COLO668 (cell line): ENCODE data around the gene EFCAB5.
"Not testable (repeated sequence)": the region's sequence is repeated elsewhere in the genome, so short reads cannot be mapped to it uniquely, and the experiment has no call there.

ENCODE experiments used
- DNase-seq: peaks from one replicate; lab custom pipeline; 2025; ENCODE audit not compliant: unreplicated experiment; lab: John Stamatoyannopoulos, UW

EFCAB5 gene

DNA sequence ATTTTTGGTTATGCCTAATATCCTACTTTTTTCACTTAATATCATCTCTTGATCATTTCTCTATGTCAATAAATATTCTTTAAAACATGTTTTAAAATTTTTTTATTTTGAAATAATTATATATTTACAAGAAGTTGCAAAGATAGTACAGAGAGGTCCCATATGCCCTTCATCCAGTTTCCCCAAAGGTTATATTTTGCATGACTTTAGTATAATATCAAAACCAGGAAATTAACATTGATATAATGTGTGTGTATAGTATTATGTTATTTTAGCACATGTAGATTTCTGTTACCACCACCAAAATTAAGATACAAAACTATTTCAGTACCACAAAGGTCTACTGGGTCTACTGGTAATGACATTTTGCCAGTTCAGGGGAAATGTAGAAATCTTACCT, 60.7 kb downstream of the EFCAB5 start:
- no peak for DNase-seq

DNA sequence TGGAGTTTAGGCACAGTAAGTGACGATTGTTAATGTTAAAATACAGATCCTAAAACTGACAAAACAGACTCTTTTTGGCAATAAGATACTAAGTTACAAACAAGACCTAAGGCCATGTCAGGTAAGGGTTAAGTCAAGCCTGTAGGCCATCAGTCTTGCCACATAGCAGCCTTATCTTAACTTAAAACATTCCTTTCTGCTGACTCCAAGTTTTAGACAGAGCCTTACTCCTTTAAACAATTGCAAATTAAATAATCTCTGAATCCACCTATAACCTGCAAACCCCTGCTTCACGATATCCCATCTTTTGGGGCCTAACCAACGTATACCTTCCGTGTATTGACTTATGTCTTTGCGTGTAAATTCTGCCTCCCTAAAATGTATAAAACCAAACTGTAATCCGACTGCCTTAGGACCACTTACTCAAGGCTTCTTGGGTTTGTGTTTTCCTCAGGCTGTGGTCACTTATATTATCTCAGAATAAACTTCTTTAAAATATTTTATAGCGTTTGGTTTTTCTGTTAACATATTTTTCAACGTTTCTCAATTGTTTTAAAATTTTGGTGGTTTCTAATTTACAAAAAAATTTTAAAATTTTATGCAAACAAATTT, 64.4 kb downstream of the EFCAB5 start:
- DNase-seq, result no peak

DNA sequence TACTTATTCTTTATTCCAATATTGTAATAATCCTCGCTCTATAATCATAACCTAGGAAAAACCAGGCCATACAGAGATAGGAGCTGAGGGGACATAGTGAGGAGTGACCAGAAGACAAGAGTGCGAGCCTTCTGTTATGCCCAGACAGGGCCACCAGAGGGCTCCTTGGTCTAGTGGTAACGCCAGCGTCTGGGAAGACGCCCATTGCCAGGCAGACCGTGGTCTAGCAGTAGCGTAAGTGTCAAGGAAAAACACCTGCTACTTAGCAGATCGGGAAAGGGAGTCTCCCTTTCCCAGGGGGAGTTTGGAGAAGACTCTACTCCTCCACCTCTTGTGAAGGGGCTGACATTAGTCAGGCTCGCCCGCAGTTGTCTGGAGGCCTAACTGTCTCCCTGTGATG, 70.5 kb downstream of the EFCAB5 start:
- DNase-seq, result not testable (repeated sequence)

DNA sequence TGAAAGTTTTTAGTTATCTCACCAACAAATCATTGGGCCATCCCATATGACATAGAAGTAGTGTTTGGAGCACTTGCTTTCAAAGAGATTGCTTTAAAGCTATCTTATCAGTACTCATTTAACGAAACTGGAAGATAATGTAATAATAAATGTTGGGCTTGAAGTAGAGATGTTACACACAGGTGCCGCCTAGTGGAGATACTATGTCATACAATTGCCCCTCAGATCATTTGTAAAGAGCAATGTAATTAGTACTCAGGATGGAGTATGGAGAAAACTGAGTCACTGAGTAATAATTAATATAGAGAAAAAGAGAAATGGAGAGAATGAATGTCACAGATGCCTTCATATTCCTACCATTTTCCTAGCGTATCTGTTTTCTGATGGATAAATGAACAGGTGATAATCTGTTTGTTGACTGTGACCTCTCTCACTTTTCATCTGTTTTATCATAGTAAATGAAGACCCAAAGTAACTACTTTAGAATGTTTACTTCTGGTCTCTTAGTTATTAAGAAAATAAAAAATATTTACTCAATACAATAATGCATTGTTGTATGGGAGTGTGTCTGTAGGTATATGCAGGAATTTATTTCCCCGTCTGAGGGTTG, 80.4 kb downstream of the EFCAB5 start:
- DNase-seq, result peak; percentile 5

DNA sequence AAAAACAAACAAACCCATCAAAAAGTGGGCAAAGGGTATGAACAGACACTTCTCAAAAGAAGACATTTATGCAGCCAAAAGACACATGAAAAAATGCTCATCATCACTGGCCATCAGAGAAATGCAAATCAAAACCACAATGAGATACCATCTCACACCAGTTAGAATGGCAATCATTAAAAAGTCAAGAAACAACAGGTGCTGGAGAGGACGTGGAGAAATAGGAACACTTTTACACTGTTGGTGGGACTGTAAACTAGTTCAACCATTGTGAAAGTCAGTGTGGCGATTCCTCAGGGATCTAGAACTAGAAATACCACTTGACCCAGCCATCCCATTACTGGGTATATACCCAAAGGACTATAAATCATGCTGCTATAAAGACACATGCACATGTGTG, 83.9 kb downstream of the EFCAB5 start:
- not testable (repeated sequence) for DNase-seq

DNA sequence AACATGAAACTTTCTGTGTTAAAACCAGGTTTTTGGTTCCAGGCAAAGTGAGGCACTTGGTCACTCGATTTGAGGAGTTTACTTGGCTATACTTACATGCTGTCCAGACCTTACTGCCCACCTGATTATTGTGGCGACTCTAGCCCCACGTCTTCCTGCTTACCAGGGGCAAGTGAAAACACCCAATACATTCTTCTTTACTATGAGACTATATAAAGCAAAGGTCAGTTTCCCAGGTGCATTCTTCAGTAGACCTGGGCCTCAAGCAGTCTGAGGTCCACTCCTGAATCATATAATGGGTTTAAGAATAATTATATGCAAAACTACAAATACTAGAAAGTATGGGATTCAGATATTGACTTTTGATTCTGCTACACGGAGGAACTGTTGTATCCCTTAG, 86.2 kb downstream of the EFCAB5 start:
- DNase-seq, result no peak

DNA sequence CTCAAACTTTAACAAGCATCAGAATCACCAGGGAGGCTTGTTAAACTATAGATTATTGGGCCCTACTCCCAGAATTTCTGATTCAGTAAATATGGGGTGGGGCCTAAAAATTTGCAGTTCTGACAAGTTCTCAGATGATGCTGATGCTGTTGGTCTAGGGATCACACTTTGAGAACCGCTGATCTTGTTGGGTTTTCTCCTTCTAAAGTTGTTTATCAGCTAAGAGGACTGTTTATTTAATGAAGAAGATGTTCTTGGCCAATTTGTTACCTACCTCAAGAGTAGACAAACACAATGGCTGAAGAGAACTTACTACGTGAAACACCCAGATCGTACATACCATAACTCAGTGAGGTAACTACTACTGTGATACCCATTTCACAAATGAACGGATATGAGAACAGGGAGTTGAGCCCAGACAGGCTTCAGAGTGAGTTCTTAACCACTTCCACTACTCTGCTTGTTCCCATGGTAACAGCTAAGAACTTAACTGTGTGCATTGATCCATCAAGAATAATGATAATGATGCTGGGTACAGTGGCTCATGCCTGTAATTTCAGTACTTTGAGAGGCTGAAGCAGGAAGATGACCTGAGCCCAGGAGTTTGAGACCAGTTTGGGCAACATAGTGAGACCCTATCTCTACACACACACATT, 89.9 kb downstream of the EFCAB5 start:
- no peak for DNase-seq

DNA sequence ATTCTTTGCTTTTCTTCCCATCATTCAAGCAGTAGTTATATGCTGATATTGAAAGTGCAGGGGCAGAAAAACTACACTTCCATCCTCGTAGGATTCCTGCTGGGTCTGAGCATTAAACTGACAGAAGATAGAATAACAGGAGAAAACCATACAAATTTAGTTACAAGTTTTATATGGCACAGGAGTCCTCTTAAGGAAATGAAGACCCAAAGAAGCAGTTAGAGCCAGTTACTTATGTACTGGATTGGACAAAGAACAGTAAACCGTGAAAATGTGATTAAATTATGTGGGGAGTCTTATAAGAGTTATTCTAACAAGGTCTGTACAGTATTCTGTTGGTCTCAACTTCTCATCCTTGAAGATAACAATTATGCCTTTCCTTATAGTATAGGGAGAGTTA, 93.9 kb downstream of the EFCAB5 start:
- DNase-seq, result no peak

DNA sequence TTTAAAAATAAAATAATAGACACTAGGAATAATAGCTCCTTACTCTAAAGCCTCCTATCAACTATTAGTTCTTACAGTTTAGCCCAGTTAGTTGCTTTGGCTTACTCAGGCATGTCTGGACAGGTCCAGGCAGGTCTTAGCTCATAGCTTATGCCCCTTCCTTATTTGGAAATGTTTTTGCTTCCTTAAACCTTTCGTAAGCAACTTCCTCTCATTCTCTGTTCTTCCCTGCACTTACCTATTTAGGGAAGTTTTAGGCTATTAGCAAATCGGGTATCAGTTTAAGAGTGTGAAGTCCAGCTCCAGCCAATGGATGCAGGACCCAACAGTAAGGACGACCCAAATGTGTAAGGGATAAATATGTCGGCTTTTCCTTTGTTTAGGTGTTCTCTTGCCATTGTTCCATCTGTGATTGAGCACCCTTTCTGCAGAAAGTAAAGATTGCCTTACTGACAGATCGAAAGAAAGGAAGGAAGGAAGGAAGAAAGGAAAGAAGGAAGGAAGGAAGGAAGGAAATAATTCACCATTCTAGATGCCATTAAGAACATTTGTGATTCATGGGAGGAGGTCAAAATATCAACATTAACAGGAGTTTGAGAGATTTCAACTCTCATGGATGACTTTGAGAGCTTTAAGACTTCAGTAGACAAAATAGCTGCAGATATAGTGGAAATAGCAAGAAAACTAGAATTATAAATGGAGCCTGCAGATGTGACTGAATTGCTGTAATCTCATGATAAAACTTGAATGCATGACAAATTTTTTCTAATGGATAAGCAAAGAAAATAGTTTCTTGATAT, 99.5 kb downstream of the EFCAB5 start:
- not testable (repeated sequence) for DNase-seq

DNA sequence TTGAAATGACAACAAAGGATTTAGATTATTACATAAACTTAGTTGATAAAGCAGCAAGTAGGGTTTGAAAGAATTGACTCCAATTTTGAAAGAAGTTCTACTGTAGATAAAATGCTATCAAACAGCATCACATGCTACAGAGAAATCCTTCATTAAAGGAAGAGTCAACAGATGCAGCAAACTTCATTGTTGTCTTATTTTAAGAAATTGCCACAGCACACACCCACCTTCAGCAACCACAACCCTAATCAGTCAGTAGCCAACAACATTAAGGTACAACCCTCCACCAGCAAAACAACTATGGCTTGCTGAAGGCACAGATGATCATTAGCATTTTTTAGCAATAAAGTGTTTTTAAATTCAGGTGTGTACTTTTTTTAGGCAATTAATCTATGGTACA, 100.1 kb downstream of the EFCAB5 start:
- DNase-seq, result no peak

DNA sequence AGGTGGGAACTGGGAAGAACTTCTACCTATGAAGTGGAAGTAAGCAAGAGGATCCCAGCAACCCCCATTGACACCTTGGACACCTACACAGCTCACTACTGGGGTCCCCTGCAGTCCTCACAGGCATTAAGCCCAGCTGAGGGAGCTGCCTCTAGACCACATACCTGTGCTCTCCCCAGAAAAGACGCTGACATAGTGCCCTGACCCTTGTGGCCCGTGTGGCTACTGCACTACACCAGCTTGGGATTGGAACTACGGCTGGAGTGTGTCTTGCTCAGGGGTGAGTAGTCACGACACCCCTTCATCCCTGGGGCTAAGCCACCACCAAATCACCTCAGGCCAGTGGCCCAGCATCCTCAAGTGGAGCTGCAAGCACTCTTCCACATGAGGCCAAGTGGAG, 120.9 kb downstream of the EFCAB5 start:
- no peak for DNase-seq

DNA sequence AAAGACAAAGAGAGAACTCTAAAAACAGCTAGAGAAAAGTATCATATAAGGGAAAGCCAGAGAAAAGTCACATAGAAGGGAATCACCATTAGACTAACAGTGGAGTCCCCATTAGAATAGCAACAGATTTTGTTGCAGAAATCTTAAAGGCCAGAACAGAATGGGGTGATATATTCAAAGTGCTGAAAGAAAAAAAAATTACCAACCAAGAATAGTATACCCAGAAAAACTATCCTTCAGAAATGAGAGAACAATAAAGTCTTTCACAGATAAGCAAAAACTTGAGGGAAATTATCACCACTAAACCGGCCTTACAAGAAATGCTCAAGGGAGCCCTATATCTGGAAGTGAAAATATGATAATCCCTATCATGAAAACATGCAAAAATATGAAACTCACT, 123.3 kb downstream of the EFCAB5 start:
- DNase-seq, result no peak

DNA sequence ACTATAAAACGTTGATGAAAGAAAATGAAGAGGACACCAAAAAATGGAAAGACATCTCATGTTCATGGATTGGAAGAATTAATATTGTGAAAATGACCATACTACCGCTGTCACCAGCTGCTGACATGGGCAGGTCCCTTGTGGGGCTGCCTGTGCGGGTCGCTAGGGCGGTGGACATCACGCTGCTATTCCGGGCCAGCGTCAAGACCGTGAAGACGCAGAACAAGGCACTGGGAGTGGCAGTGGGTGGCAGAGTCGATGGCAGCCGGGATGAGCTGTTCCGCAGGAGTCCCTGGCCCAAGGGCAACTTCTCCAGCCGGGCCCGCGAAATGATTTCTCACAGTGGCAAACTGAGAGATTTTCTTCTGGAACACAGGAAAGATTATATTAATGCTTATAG, 127.0 kb downstream of the EFCAB5 start:
- DNase-seq, result no peak

DNA sequence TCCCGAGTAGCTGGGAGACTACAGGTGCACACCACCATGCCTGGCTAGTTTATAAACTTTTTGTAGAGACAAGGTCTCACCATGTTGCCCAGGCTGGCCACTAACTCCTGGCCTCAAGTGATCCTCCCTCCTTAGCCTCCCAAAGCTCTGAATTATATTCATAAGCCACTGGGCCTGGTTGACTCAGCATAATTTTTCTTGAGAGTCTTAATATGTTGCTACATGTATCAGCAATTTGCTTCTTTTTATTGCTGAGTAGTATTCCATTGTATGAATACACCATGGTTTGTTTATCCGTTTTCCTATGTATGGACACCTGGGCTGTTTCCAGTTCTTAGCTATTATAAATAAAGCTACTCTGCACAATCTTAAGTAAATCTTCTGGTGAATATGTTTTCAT, 132.8 kb downstream of the EFCAB5 start:
- DNase-seq, result no peak

DNA sequence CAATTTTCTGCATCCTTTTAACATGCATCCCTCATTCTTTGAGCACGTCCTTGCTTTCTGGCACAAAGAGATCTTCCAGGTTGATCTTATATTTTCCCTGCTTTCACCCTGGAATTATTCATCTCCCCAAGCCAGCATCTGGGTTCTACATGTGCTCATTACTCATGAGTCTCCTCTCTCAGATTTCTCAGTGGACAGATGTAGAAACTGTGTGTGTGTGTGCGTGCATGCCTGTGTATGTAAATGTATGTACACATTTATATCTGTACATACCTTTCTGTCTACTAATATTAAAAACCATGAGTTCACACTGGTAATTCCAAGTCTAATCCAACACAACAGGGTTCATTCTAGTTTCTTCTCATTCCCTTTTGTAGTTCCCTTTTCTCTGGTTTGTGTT, 133.3 kb downstream of the EFCAB5 start:
- no peak for DNase-seq

DNA sequence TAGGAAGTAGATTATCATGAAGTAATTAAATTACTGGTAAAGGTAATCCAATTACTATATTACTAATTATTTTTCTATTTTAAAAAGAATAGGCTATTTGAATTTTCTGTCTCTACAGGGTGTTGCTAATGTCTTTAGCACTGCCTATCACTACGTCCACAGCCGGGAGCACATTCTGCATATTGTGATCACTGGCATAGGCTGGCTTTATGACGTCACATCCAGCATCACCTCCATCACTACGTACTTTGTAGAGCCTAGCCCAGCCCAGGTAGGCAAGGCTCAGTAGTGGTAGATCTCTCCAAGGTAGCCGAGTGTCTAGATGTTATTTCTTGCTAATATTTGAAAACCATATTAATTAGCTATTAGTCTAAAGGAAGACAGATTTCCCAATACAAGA, 141.3 kb downstream of the EFCAB5 start:
- DNase-seq, result no peak

DNA sequence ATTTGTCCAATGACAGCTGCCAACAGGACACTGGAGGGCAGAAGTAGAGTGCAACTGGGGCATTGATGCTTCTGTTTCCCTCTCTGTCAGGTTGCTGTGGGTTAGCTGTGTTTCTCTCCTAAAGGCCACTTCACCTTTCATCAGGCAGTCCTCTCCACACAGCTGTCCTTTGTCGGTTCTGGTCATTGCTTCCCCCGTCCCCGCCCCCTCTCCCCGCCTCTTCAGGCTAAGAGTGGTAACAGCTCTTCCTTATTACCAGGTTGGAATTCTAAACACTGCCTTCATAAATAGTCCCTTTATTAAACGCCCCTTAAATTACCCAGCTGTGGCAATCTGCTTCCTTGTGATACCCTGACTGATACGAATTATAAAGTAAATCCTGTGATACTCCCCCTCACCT, 143.4 kb downstream of the EFCAB5 start:
- no peak for DNase-seq

DNA sequence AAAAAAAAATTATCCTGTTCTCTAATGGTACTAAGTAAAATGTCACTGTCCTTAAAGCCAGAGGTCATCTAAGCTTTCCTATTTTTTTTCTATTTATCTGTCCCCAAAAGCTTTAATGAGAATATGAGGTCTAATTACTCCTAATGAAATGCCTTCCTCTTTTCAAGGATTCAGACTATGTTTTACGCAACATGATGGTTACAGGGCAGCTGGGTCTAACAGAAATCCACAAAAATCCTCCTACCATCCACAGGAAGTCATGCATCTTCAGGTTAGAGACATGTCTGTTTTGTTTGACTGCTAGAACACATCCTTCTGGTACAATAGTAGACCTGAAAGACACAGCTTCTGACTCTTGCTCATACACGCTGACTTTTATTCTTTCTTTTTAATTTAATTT, 145.5 kb downstream of the EFCAB5 start:
- DNase-seq, result no peak

DNA sequence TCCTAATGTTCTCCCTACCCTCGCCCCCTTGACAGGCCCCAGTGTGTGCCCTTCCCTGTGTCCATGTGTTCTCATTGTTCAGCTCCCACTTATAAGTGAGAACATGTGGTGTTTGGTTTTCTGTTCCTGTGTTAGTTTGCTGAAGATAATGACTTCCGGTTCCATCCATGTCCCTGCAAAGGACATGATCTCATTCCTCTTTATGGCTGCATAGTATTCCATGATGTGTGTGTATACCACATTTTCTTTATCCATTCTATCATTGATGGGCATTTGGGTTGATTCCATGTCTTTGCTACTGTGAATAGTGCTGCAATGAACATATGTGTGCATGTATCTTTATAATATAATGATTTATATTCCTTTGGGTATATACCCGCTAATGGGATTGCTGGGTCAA, 146.0 kb downstream of the EFCAB5 start:
- not testable (repeated sequence) for DNase-seq

DNA sequence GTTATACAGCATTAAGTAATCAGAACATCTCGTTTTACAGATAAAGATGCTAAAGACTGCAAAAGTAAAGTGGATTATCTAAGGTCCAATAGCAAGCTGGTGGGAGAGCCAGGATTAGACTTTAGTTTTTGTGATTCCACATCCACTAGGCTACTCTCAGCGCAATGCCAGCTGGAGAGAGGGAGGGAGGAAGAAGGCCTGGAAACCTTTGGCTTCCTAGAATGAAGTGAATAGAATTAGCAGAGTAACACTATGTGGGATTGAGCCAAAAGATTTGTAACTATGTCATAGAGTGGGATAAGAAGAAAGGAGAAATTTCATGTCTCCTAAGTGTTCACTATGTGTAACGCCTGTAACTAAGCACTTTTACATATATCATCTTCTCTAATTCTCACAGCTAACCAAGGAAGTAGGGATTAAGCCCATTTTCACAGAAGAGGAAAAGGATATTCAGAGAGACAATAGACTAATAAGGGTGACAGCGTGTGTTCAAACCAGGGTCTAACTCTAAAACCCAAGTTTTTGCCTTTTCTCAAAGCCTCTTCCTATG, 149.8 kb downstream of the EFCAB5 start:
- no peak for DNase-seq

DNA sequence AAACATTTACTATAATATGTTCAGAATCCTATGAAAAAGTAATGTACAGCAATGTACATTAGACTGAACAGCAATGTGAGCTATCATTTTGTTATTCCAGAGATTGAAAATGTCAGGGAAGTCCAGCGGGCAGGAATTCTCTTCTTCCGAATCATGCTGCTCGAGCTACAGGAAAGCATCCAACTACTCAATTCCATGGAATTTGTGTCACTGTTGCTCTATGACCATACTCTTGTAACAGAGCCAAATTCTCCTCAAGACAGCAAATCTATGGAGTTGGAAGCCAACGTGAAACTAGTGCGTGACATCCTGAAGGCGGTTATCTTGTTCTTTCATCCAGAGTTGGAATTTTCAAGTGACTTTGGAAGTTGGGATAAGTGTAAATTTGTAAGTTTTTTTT, 150.3 kb downstream of the EFCAB5 start:
- DNase-seq, result no peak

DNA sequence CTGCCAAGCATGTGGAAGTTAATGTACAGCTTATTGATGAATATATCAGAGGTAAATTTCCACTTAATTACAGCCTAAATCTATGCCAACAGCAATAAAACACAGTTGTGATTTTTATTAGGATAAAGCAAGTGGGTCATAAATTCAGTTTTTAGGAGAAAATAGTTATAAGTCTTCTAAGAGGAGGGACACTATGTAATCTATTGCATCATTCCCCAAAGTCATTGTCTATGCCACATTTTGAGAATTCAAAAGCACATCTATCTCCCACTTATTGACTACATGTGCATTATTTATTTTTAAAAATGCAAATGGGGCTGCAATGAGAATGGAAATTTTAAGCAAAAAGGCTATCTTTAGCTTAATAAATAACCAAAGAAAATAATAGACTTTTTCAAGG, 151.5 kb downstream of the EFCAB5 start:
- DNase-seq, result no peak
